Measurements from ENCODE around the gene TMEM114. TPM values are rescaled to one million over a fixed set of nuclear protein-coding genes. Genes with fewer than 3 reads are reported as not detected.

TMEM114 gene
- total RNA-seq, 1 donor from 2014 or later: 1.8 TPM

- H3K4me3 Mint-ChIP-seq (ENCODE audit: low read depth): no peak overlapping the region
- peaks cover 25% of the 10 kb centered on the region for H3K27me3 Mint-ChIP-seq
- TF ChIP-seq CTCF (IDR thresholded peaks at IDR 0.05; ENCODE audit: unreplicated experiment): no peak
- H3K36me3 Mint-ChIP-seq (ENCODE audit: insufficient read depth): no peaks in the 10 kb centered on the region
- no peak overlapping the region for H3K27ac Mint-ChIP-seq
- no peaks in the 10 kb centered on the region for H3K4me1 Mint-ChIP-seq (ENCODE audit: low read depth)
- no peak for DNase-seq (ENCODE audit: low spot score, unreplicated experiment)
- no peaks in the 10 kb centered on the region for H3K9me3 Mint-ChIP-seq (ENCODE audit: low read depth)
These were observed 38.7 kb downstream of the TMEM114 start for GRCh38 chr16:8551388-8552332.

GRCh38 chr16:8550728-8551387, 39.5 kb downstream of the TMEM114 start:
- no peak for TF ChIP-seq CTCF (IDR thresholded peaks at IDR 0.05; ENCODE audit: unreplicated experiment)
- Mint-ChIP-seq H3K27ac (no peak overlapping the region), H3K9me3 (ENCODE audit: low read depth) (no peaks in the 10 kb centered on the region), H3K4me1 (ENCODE audit: low read depth) (no peaks in the 10 kb centered on the region), H3K36me3 (ENCODE audit: insufficient read depth) (no peaks in the 10 kb centered on the region), H3K4me3 (ENCODE audit: low read depth) (no peak overlapping the region), H3K27me3 (peaks cover 21% of the 10 kb centered on the region)
- no peak for DNase-seq (ENCODE audit: low spot score, unreplicated experiment)

GRCh38 chr16:8549843-8550412, 40.4 kb downstream of the TMEM114 start:
- no peaks in the 10 kb centered on the region for H3K9me3 Mint-ChIP-seq (ENCODE audit: low read depth)
- no peaks in the 10 kb centered on the region for H3K4me1 Mint-ChIP-seq (ENCODE audit: low read depth)
- TF ChIP-seq CTCF (IDR thresholded peaks at IDR 0.05; ENCODE audit: unreplicated experiment): no peak
- H3K36me3 Mint-ChIP-seq (ENCODE audit: insufficient read depth): no peaks in the 10 kb centered on the region
- H3K27me3 Mint-ChIP-seq: peaks cover 13% of the 10 kb centered on the region
- H3K4me3 Mint-ChIP-seq (ENCODE audit: low read depth): no peak overlapping the region
- no peak for DNase-seq (ENCODE audit: low spot score, unreplicated experiment)
- no peak overlapping the region for H3K27ac Mint-ChIP-seq

GRCh38 chr16:8548166-8548565, 42.1 kb downstream of the TMEM114 start:
- Mint-ChIP-seq H3K27ac (no peak overlapping the region), H3K36me3 (ENCODE audit: insufficient read depth) (no peaks in the 10 kb centered on the region), H3K4me3 (ENCODE audit: low read depth) (no peak overlapping the region), H3K27me3 (peaks cover 10% of the 10 kb centered on the region), H3K9me3 (ENCODE audit: low read depth) (no peaks in the 10 kb centered on the region), H3K4me1 (ENCODE audit: low read depth) (peaks cover 11% of the 10 kb centered on the region)
- no peak for DNase-seq (ENCODE audit: low spot score, unreplicated experiment)
- no peak for TF ChIP-seq CTCF (IDR thresholded peaks at IDR 0.05; ENCODE audit: unreplicated experiment)

GRCh38 chr16:8547762-8548161, 42.5 kb downstream of the TMEM114 start:
- no peak overlapping the region for H3K27ac Mint-ChIP-seq
- H3K27me3 Mint-ChIP-seq: peaks cover 6% of the 10 kb centered on the region
- no peak for DNase-seq (ENCODE audit: low spot score, unreplicated experiment)
- no peak for TF ChIP-seq CTCF (IDR thresholded peaks at IDR 0.05; ENCODE audit: unreplicated experiment)
- H3K4me1 Mint-ChIP-seq (ENCODE audit: low read depth): peaks cover 11% of the 10 kb centered on the region
- H3K9me3 Mint-ChIP-seq (ENCODE audit: low read depth): no peaks in the 10 kb centered on the region
- no peaks in the 10 kb centered on the region for H3K36me3 Mint-ChIP-seq (ENCODE audit: insufficient read depth)
- no peak overlapping the region for H3K4me3 Mint-ChIP-seq (ENCODE audit: low read depth)
